Endodermal cell (in vitro differentiated cells): Measurements from ENCODE around the gene PDCD4. TPM values are rescaled to one million over a fixed set of nuclear protein-coding genes. Genes with fewer than 3 reads are reported as not detected.
A peak's percentile ranks its signal among the peaks of the same experiment; 100 is the strongest.

ENCODE experiments used
- DNase-seq: peaks from one replicate; pipeline ENCODE4 v3.0.0-alpha.2; 2017
- H3K27ac ChIP-seq: 2 replicates; pipeline ENCODE4 v1.5.1; 2013; ENCODE audit warnings: mild to moderate bottlenecking, low read depth, low read length, moderate library complexity
- H3K27me3 ChIP-seq: 2 replicates; pipeline ENCODE4 v1.6.1; 2013; ENCODE audit warnings: mild to moderate bottlenecking, low read length, moderate library complexity; ENCODE audit not compliant: insufficient read depth, control insufficient read depth, poor library complexity, severe bottlenecking
- H3K36me3 ChIP-seq: 2 replicates; pipeline ENCODE4 v1.7.0; 2013; ENCODE audit warnings: mild to moderate bottlenecking, low read length, moderate library complexity; ENCODE audit not compliant: control insufficient read depth, insufficient read depth
- H3K4me1 ChIP-seq: one replicate; pipeline ENCODE4 v1.7.0; 2013; ENCODE audit warnings: low read length; ENCODE audit not compliant: control insufficient read depth, insufficient read depth
- H3K4me3 ChIP-seq: 2 replicates; pipeline ENCODE4 v1.5.1; 2013; ENCODE audit warnings: mild to moderate bottlenecking, low read length, moderate library complexity
- H3K9ac ChIP-seq: 2 replicates; pipeline ENCODE4 v1.6.1; 2013; ENCODE audit warnings: mild to moderate bottlenecking, low read length, moderate library complexity; ENCODE audit not compliant: poor library complexity, severe bottlenecking; ENCODE audit errors: extremely low read depth
- H3K9me3 ChIP-seq: 2 replicates; pipeline ENCODE4 v1.6.1; 2013; ENCODE audit warnings: mild to moderate bottlenecking, low read length, moderate library complexity; ENCODE audit not compliant: control insufficient read depth
- H3K27ac Mint-ChIP-seq: 2 replicates; pipeline ENCODE4 v1.8.0; 2020; ENCODE audit warnings: mixed read lengths
- H3K27me3 Mint-ChIP-seq: 2 replicates; pipeline ENCODE4 v1.8.0; 2021; ENCODE audit warnings: mild to moderate bottlenecking, mixed read lengths; ENCODE audit not compliant: insufficient read depth
- H3K36me3 Mint-ChIP-seq: 2 replicates; pipeline ENCODE4 v1.8.0; 2020; ENCODE audit warnings: low read depth, mixed read lengths
- H3K4me1 Mint-ChIP-seq: 2 replicates; pipeline ENCODE4 v1.8.0; 2020; ENCODE audit warnings: mixed read lengths
- H3K4me3 Mint-ChIP-seq: 2 replicates; pipeline ENCODE4 v1.8.0; 2020; ENCODE audit warnings: mild to moderate bottlenecking, moderate library complexity, mixed read lengths
- H3K9me3 Mint-ChIP-seq: 2 replicates; pipeline ENCODE4 v1.8.0; 2020; ENCODE audit warnings: mild to moderate bottlenecking, mixed read lengths
- CTCF ChIP-seq: fragments of 200-600 bp; sonication (generic); conservative IDR thresholded peaks from 2 replicates; pipeline ENCODE4 v1.5.0; 2021; ENCODE audit warnings: antibody characterized with exemption, mild to moderate bottlenecking
- WGBS, 2 experiments: methylation state at CpG; one replicate each; pipeline versions ENCODE4 v1.1.5 to v1.1.7; 2013; ENCODE audit warnings: missing lambda C conversion rate in 2 of 2, mixed read lengths in 1 of 2; ENCODE audit not compliant: insufficient coverage in 1 of 2, insufficient read length in 1 of 2; 5-methylcytosine and 5-hydroxymethylcytosine counted together
- total RNA-seq, 2 donors: library from RNA; stranded (reverse); fragmentation: NEBNext Ultra II Directional in 1 of 2; extraction: Animal tissue kit (Norgen Biotek cat#: 25700) in 1 of 2; gene quantifications; 2 replicates in 1 of 2; 3 replicates in 1 of 2; pipeline ENCODE4 v1.2.1, GENCODE V29; 2021

Gene PDCD4
- total RNA-seq, 2 donors from 2014 or later: 46.5 to 48.5 TPM

- WGBS, 2 experiments: 0 to 2% methylated on average over 6 to 48 of the region's 61 CpGs
- Histone ChIP-seq H3K27ac (peak within 1 kb of the TSS; percentile 99), H3K9ac (peak within 1 kb of the TSS; percentile 89), H3K9me3 (no peaks in the 10 kb centered on the region), H3K36me3 (no peaks in the 10 kb centered on the region), H3K4me3 (peak within 1 kb of the TSS; percentile 96), H3K27me3 (no peaks in the 10 kb centered on the region), H3K4me1 (peaks cover 5% of the 10 kb centered on the region)
- H3K27me3 Mint-ChIP-seq: no peaks in the 10 kb centered on the region
- peak; percentile 99 for DNase-seq
- H3K4me3 Mint-ChIP-seq: peak within 1 kb of the TSS; percentile 99
- H3K9me3 Mint-ChIP-seq: no peaks in the 10 kb centered on the region
- TF ChIP-seq CTCF: peak; percentile 51
- H3K36me3 Mint-ChIP-seq: no peaks in the 10 kb centered on the region
- H3K27ac Mint-ChIP-seq: peak within 1 kb of the TSS; percentile 100
- peaks cover 10% of the 10 kb centered on the region for H3K4me1 Mint-ChIP-seq
Observed at GRCh38 chr10:110919349-110919931, 47.7 kb downstream of the PDCD4 start, which contains the start of gene SHOC2. TSS of gene SHOC2 (plus strand) at chr10:110919604. CDS start at chr10:110964359, 44,755 bp downstream.

- H3K4me1 Mint-ChIP-seq: peaks cover 10% of the 10 kb centered on the region
Observed at GRCh38 chr10:110919971-110920881, 48.5 kb downstream of the PDCD4 start.

More at GRCh38 chr10:110919971-110920881, 48.5 kb downstream of the PDCD4 start:
- no peaks in the 10 kb centered on the region for H3K36me3 Mint-ChIP-seq
- no peaks in the 10 kb centered on the region for H3K27me3 Mint-ChIP-seq
- peaks cover 5% of the 10 kb centered on the region for H3K4me1 ChIP-seq
- peak overlapping the region; percentile 81 for H3K27ac Mint-ChIP-seq
- H3K9me3 Mint-ChIP-seq: no peaks in the 10 kb centered on the region
- peak; percentile 80 for DNase-seq
- peak overlapping the region; percentile 68 for H3K27ac ChIP-seq
- peak overlapping the region; percentile 78 for H3K9ac ChIP-seq
- TF ChIP-seq CTCF: no peak
- 1% methylated on average over 21 to 44 of the region's 44 CpGs for WGBS, 2 experiments
- H3K27me3 ChIP-seq: no peaks in the 10 kb centered on the region
- no peaks in the 10 kb centered on the region for H3K36me3 ChIP-seq
- H3K4me3 ChIP-seq: peak overlapping the region; percentile 96
- H3K4me3 Mint-ChIP-seq: peak overlapping the region; percentile 99
- H3K9me3 ChIP-seq: no peaks in the 10 kb centered on the region
